ENCODE measurements around the gene SP100. TPM values are rescaled to one million over a fixed set of nuclear protein-coding genes. Genes with fewer than 3 reads are reported as not detected.
"Not testable (repeated sequence)": the region's sequence is repeated elsewhere in the genome, so short reads cannot be mapped to it uniquely, and the experiment has no call there.

The SP100 gene
- total RNA-seq, 1 experiment from 2014 or later: 28.4 TPM

DNA sequence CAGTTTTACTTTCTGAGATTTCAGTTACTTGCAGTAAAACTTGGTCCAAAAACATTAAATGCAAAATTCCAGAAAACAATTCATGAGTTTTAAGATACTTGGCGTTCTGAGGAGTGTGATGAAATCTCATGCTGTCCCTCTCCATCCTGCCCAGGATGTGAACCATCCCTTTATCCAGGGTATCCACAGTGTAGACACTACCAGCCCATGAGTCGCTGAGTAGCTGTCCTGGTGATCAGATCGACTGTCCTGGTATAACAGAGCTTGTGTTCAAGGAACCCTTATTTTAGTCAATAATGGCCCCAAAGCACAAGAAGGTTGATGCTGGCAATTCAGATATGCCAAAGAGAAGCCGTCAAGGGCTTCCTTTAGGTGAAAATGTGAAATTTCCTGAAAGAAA, 3.2 kb downstream of the SP100 start:
- DNase-seq (ENCODE audit: low spot score): no peak

DNA sequence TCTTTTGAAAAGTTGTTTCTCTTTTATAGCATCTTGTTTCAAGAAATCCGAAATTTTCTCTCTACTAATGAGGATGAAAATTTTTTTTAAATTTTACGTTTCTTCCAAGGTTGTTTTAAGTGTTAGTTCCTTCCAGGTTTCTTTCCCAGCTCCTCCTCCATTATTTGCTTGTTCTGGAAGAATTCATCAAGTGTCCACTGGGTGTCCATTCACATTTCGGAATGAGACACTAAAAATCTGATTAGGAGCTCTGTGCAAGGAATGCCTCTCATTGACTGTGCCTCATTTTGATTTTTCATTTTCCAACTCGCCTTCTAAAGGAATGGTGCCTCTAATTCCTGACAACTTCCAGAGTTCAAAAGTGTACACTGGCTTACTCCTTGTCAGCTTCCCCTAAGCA, 6.1 kb downstream of the SP100 start:
- DNase-seq (ENCODE audit: low spot score): no peak

- no peak for DNase-seq (ENCODE audit: low spot score)
Measured at GRCh38 chr2:230423851-230424458, 8.0 kb downstream of the SP100 start.

DNA sequence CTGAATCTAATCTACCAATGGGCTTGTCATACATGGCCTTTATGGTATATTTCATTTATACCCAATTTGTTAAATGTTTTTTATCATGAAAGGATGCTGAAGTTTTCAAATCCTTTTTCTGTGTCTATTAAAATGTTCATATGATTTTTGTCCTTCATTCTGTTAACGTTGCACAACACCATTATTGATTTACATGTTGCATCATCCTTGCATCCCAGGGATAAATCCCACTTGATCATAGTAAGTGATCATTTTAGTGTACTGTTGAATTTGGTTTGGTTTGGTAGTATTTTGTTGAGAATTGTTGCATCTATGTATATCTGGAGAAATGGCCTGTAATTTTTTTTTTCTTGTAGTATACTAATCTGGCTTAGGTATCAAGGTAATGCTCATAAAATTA, 9.4 kb downstream of the SP100 start:
- DNase-seq (ENCODE audit: low spot score): no peak

GRCh38 chr2:230429513-230429912, 13.5 kb downstream of the SP100 start:
- DNase-seq (ENCODE audit: low spot score): no peak

GRCh38 chr2:230430957-230431910, 15.2 kb downstream of the SP100 start:
- DNase-seq (ENCODE audit: low spot score): no peak

DNA sequence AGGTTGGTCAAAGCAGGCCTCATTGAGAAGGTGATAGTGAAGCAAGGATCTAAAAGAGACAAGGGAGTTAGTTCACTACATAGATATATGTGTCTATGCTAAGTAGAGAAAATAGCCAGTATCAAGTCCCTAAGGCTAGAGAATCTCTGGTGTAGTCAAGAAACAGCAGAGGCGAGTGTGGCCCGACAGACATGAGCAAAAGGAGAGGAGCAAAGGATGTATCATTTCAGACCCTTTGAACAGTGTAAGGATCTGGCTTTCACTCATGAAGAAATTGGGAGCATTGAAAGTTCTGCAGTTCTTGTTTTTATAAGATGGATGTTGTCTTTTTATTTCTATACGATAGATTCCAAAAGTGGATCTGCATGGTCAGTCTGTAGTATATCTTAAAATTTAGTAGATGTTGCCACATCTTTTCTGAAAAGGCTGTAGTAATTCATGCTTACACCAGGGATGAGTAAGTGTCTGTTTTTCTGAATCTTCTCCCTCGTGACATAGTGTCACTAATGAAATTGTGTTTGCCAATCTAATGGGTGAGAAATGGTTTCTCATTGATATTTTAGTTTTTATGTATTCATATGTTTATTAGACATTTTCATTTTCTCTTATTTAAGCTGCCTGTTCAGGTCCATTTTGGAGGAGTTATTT, 18.8 kb downstream of the SP100 start:
- DNase-seq (ENCODE audit: low spot score): no peak

DNA sequence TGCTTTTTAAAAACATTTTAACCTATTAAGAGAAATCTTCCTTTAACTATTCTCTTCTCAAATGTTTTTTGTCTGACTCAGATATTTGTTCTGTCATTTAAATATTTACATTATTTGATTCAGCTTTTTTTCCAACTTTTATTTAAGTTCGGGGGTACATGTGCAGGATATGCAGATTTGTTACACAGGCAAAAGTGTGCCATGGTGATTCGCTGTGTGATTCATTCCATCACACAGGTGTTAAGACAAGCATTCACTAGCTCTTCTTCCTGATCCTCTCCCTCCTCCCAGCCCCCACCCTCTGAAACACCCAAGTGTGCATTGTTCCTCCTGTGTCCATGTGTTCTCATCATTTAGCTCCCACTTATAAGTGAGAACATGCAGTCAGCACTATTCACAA, 19.4 kb downstream of the SP100 start:
- DNase-seq (ENCODE audit: low spot score): no peak

GRCh38 chr2:230439121-230439520, 23.1 kb downstream of the SP100 start:
- not testable (repeated sequence) for DNase-seq (ENCODE audit: low spot score)

DNA sequence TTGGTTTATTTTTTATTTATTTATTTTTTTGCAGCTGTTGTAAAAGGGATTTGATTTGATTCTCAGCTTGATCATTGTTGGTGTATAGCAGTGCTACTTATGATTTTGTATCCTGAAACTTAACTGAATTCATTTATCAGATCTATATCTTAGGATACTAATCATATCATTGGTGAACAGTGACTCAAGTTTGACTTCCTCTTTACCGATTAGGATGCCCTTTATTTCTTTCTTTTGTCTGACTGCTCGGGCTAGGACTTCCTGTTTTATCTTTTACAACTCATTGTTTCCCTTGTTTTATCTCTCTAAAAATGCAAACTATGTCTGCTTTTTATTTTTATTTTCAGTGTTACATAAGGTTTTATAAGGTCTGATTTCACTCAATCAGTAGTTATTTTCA, 23.6 kb downstream of the SP100 start:
- no peak for DNase-seq (ENCODE audit: low spot score)

DNA sequence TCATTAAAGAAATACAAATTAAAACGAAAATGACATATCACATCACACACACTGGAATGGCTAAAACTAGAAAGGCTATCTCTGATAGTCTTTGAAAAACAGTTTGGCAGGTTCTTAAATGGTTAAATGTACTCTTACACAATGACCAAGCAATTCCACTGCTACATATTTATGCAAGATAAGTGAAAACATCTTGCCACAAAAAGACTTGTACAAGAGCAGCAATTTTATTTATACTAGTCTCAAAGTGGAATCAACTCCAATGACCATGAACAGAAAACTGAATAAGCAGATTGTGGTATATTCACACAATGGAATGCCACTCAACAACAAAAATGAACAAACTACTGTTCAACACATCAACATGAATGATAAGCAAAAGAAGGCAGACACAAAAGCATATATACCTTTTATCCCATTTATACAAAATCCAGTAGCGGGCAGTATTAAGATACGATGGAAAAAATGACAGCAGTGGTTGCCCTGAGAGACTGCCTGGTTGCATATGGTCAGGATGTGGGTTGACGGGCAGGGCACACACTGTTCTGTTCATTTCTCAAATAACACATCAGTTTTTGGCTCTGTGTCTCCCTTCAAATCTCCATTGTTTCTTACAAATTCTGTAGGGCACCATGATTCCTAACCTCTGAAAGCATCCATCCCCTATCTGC, 25.4 kb downstream of the SP100 start:
- DNase-seq (ENCODE audit: low spot score): no peak

GRCh38 chr2:230443541-230443940, 27.5 kb downstream of the SP100 start:
- DNase-seq (ENCODE audit: low spot score): no peak

- no peak for DNase-seq (ENCODE audit: low spot score)
Measured at GRCh38 chr2:230444832-230445231, 28.8 kb downstream of the SP100 start.

DNA sequence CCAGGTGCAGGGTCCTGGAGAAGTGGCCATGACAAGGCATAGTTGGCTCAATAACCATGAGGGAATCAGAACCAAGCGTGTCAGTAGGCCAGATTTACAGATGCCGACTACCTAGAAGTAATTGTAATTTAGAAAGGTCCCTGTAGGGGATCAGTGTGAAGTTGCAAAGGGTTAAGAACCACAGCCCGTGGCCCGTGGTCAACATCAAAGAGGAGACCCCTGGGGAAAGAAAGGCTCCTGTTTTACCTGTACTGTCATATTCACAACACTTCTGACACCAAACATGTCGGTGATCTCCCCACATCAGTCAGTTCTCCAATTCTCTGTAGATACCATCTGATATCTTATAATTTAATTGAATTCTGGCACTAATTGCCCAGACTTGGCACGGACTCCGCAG, 31.0 kb downstream of the SP100 start:
- DNase-seq (ENCODE audit: low spot score): no peak

DNA sequence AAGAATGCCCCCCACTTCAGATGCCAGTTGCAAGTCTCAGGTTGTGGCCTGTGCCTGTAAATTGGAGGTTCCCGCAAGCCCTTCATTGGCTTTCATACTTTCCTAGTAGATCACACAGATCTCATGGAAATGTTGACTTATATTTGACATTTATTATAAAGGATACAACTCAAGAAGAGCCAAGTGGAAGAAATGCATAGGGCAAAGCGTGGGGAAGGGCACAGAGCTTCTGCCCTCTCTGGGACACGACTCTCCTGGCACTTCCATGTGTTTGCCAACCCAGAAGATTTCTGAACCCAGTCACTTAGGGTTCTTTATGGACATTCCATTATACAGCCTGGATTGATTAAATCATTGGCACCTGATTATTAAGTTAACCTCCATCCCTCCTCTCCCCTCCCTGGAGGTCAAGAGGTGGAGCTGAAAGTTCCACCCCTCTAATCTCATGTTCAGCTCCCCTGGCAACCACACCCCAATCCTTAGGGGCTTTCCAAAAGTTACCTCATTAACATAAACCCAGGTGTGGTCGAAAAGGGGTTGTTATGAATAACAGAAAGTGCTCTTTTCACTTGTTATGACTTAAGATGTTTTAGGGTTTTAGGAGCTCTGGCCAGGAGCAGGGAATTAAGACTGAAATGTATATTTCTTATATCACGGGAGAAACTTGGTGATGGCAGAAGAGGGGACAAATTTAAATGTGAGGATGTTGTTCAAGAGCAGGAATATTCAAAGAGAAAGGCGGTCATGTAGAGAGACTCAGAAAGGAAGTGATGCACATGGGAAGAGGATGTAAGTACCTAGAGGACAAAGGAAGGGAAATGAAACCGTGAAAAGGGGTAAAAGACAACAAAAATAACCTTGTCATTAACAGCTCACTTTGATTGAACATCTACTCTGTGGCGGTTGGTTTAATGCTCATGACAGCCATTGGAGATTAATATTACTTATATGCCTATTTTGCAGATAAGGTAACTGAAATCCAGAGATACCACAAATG, 31.8 kb downstream of the SP100 start:
- DNase-seq (ENCODE audit: low spot score): no peak

- no peak for DNase-seq (ENCODE audit: low spot score)
Measured at GRCh38 chr2:230449901-230450467, 34.0 kb downstream of the SP100 start.

DNA sequence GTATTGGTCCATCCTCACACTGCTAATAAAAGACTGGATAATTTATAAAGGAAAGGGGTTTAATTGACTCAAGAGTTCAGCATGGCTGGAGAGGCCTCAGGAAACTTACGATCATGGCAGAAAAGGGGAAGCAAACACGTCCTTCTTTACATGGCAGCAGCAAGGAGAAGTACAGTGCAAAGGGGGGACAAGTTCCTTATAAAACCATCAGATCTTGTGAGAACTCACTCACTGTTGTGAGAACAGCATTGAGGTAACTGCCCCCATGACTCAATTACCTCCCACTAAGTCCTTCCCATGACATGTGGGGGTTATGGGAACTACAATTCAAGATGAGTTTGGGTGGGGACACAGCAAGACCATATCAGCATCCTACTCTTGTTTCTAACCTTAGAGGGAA, 37.0 kb downstream of the SP100 start:
- DNase-seq (ENCODE audit: low spot score): no peak

DNA sequence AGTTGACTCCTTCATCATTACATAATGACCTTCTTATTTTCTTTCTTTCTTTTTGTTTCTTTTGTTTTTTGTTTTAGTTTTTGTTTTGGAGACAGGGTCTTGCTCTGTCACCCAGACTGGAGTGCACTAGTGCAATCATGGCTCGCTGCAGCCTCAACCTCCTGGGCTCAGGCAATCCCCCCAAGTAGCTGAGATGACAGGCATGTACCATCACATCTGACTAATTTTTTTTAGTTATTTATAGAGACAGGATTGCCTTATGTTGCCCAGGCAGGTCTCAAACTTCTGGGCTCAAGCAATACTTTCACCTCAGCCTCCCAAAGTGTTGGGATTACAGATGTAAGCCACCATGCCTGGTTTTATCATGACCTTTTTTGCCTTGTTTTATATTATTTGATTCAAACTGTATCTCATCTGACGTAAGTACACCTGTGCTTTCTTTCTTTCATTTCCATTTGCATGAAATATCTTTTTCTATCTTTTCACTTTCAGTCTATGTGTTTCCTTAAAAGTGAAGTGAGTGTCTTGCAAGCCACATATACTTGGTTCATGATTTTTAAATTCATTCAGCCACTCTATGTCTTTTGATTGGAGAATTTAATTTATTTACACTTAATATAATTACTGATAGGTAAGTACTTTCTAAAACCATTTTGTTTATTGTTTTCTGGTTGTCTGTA, 39.1 kb downstream of the SP100 start:
- DNase-seq (ENCODE audit: low spot score): no peak

DNA sequence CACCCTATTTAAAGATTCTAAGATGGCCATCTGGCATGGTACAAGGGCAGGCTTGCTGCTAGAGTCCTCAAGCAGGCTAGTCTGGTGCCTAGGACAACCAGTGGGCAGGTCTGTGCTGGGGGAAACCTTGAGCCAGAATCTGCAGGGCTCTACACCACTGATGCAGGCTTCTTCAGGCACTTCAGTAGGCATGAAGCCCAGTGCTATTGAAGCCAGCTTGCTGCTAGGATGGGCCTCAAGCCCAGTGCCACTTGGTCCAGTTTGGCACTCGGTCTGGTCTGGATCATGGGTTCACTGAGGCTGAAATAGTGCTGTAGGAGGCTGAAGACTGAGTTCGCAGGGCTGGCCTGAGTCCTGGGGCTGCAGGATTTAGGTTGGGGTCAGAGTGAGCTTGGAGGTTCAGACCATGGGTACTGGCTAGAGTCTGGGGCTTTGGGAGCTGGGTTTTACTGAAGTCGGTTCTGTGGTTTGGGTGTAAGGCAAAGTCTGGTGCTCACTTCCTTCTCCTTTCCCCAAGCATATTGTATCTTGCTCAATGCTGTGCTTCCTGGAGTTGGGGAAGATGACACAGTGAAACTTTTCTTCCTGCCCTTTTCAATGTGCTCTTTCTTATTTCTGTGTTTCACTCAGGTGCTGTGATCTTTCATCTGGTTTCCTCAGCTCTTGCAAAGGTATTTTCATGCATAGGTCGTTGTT, 41.2 kb downstream of the SP100 start:
- DNase-seq (ENCODE audit: low spot score): no peak

Measured in HT-29 (cell line).